CD4-positive, alpha-beta T cell treated with Interleukin-10 for 1 hour (primary cell): ENCODE data around the gene TUBGCP2.

Experiments used
- DNase-seq: peaks from one replicate; pipeline ENCODE4 v3.0.0-alpha.2; 2020

Gene TUBGCP2

DNA sequence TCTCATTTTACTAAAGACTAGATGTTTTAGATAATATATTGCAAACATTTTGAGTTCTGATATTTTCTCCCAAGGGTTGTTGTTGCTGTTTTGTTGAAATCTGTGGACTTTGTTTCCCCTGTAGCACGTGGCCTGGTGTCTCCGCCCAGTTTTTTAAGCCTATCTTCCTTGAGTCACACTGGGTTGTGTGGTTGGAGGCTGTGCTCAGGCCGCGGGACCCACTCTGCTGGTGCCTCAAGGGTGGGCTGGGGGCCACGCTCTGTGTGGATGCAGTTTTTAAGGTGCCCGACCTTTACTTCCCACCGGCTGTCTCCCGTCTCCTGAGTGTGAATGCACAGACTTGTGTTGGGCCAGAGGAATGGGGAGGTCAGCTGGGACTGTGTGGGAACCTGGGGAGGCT, 34.3 kb upstream of the TUBGCP2 start:
- DNase-seq, result no peak

DNA sequence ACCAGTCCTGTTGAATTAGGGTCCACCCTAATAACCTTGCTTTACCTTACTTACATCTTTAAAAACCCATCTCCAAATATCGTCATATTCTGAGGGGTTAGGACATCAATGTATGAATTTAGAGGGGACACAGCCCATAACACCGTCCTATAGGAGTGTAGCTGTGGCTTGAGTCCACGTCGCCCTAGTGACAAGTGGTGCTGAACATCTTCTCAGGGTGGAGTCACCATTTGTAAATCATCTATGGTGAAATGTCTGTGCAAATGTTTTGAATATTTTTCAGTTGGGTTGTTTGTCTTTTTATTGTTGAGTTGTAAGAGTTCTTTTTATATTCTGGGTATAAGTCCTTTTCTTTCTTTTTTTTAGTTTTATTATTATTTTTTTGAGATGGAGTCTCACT, 33.3 kb upstream of the TUBGCP2 start:
- DNase-seq, result no peak

DNA sequence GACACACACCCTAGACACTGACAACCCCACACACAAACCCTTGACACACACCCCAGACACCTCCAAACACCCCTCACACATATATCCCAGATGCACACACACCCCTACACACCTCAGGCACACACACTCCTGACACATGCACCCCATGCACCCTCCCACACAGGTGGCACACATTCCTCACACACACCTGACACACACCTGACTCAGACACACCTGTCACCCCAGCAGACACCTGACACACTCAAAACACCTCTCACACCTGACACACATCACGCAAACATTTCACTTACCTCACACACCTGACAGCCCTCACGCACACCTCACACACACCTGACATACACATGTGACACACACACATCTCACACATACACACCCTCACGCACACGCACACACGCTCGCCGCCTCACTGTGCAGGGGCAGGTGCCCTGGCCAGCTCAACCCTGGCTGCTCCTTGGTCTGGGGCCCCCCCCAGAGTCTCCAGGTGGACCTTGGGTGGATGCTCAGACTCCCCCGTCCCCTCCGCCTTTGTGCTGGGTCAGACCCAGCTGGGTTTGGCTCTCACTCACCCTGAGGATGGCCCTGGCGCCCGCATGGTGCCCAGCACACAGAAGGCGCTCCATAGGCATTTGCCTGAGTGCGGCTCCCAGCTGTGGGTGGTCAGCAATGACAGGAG, 31.2 kb upstream of the TUBGCP2 start:
- DNase-seq, result no peak

DNA sequence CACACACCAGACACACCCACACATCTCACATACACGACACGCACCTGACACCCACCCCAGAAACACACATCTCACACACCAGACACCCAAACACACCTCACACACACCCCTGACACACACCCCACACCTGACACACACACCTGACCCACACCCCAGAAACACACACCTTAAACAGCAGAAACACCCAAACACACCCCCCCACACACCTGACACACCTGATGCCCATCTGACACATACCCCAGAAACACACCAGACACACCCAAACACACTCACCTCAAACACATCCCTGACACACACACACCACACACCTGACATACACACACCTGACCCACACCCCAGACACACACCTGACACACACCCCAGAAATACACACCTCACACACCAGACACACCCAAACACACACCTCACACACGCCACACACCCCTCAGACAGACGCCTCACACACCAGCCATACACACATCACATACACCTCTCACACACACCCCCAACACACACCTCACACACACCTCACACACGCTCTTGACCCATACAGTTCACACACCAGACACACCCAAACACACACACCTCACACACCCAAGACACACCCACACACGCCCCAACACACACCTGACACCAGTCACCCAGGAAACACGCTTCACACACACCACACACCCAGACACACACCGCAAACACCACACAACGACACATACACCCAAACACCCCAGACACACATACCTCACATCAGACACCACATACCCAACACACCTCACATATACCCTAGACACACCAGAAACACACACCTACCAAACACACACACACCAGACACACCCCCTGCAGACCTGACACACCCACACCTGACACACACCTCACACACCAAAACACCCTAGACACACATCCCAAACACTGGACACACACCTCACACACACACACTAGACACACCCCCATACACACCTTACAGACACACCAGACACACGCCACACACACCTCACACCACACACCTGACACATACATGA, 29.7 kb upstream of the TUBGCP2 start:
- DNase-seq, result no peak

DNA sequence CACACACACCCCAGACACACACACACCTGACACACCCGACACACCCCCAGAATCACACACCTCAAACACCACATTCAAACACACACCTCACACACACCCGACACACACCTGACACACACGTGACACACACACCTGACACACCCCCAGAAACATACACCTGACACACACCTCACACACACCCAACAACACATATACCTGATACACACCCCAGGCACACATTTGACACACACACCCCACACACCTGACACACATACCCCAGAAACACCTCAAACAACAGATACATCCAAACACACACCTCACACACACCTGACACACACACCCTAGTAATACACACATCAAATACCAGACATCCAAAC, 28.7 kb upstream of the TUBGCP2 start:
- DNase-seq, result no peak

DNA sequence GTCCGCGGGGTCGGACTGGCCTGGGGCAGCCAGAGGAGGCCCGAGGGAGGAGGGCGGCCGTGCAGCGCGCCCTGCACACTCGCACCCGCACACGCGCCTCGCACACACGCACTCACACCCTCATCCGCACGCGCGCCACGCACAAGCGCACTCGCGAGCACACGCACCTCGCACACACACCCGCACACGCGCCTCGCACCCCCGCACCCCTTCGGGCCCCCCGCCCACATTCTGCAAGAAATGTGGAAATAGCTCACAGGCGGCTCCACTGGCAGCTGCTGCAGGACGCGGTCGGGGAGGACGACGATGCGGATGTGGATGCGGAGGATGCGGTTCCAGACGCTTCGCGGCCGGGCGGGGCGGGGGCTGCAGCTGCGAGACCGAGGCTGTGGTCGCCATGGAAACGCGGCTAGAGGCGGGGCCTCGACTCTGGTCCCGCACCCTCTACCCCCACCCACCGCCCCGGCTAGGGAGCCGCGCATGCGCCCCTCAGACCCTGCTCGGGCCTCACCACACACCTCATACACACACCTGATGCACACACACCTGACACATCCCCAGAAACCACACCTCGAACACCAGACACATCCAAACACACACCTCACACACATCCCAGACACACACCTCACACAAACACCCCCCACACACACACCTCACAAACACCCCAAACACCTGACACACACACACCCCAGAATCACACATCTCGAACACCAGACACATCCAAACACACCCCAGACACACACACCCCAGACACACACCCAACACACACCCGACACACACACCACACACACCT, 28.1 kb upstream of the TUBGCP2 start, which contains the start of gene CALY:
Gene CALY (minus strand): TSS at position 320 of the 793 bp plus-strand sequence. CDS start 7,907 bp downstream, outside the sequence.
- DNase-seq, result peak; percentile 92

DNA sequence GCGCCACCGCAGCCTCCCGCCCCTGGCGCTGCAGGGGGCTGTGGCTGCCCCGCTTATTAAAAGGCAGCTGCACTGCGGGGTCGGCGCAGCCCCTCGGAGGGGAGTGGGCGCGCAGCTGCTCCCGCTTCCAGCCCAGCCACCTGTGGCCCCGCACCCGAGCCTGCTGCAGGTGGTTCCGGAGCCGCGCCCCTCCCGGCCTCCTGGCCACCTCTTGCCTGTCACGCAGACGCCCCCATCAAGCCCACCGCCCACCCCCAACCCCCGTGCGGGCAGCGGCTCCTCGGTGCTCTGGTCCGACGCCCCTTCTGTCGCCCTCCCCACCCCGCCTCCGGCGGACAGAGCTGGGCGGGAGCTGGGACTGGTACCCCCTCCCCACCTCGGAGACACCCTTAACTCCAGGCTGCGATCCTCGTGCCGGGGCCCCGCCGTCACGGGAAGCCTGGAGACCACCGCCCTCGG, 27.5 kb upstream of the TUBGCP2 start:
- DNase-seq, result no peak

DNA sequence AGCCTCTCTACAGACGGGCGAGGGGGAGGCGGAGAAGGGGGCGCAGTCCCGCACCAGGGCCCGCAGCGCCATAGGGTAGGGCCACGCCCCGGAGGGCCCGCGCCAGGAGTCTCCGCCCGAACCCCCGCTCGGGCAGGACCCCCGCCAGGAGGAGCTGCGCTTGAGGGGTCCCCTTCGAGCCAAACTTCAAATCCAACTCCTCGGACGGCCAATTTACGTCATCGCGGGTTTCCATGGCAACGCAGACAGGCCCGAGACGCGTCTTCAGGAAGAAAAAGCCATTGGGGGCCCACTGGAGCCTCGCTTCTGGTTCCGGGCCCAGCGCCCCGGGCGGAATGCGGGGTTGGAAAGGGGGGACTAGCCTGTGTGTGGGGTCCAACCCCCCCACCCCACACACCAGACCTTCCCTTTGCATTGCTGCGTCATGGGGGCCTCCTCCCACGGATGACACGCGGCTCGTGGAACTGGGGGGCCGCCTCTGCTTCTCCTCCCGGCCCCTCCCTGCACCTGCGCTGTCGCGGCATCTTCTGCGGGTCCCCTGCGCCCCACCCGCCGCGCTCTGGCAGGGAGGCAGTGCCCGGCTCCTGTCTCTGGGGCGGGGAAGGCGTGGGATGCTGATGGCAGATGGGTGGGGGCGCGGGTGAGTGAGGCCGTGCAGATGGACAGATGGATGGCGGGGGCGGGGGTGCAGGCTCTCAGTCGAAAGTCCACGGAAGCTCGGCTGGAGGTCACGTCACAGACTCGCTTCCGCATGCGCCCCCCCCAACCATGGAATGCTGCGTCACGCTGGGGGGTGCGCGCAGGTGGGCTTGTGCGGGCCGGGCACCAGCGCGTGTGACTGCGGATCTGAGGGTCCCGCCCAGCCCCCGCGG, 26.8 kb upstream of the TUBGCP2 start:
- peak; percentile 87 for DNase-seq

DNA sequence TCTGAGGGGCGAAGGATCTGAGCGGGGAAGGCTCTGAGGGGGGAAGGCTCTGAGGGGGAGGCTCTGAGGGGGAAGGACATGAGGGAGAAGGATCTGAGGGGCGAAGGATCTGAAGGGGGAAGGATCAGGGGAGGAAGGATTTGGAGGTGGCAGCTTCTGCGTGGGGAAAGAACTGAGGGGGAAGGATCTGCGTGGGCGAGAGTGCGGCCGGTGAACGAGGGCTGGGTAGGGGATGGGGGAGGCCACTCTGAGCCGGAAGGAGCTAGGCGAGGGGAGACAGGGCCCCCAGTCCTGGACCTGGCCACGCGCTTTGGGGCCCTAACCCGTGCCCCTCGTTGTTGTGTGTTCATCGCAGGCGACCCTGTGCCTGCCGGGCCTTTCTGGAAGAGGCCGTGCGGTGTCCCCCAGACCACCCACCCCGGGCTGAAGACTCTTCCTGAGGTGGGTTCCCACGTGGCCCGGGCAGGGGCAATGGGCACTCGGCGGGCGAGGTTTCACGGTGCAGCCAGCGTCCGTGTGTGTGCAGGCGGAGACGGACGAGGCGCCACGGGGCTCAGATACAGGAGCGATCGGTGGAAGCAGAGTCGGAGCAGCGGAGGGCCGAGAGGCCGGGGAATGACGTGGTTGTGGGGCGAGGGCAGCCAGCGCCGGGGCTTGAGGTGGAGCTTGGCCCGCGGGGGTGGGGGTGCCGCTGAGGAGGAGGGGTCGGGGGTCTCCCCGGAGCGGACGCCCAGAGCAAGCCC, 26.0 kb upstream of the TUBGCP2 start:
- peak; percentile 19 for DNase-seq

DNA sequence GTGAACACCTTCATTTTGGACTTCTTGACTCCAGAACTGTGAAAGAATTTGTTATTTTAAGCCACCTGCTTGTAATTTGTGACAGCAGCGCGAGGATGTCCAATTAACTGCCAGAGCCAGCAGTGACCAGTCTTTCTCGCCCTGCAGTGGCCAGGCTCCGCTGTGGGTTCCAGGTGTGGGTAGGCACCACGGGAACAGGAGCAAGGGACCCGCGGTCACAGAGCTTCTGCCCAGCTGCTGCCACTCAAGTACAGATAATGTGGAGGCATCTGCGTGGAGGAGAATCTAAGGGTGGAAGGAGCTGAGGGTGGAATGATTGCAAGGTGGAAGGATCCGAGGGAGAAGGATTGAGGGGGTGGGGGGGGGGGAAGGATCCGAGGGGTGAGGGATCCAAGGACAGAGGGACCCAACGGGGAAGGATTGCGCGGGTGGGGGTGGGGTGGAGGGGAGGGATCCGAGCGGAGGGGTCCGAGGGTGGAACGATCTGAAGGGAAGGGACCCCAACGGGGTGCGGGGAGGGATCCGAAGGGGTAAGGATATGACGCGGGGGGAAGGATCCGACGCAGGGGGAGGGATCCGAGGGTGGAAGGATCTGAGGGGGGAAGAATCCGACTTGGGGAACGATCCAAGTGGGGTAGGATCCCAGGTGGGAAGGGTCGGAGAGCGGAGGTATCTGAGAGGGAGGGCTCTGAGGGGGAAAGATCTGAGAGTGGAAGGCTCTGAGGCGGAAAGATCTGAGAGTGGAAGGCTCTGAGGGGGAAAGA, 24.4 kb upstream of the TUBGCP2 start:
- DNase-seq, result no peak

DNA sequence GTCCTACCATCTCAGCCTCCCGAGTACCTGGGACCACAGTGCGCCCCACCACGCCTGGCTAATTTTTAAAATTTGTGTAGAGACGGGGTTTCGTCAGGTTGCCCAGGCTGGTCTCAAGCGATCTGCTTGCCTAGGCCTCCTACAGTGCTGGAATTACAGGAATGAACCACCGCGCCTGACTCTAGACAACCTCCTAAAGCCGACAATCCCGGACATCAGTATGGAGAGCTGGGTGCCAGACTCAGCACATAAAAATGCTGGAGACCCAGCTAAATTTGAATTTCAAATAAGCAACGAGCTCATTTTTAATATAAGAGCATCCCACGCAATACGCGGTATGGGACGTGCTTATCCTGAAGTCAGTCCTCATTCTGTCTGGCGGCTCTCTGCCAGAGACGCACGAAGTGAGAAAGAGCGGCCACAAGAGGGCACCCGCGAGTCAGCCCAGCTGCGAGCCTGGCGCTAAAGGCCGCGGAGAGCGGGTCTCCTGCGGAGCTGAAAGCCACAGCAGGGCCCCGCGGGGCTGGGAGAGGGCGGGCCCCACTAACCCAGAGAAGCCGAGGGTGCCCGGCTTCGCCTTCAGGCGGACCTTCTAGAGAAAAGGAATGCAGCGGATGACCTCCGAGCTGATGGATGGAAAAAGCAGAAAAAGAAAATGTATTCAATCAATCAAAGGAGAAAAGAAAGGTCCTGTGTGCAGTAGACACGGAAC, 21.0 kb upstream of the TUBGCP2 start:
- DNase-seq, result peak; percentile 88

DNA sequence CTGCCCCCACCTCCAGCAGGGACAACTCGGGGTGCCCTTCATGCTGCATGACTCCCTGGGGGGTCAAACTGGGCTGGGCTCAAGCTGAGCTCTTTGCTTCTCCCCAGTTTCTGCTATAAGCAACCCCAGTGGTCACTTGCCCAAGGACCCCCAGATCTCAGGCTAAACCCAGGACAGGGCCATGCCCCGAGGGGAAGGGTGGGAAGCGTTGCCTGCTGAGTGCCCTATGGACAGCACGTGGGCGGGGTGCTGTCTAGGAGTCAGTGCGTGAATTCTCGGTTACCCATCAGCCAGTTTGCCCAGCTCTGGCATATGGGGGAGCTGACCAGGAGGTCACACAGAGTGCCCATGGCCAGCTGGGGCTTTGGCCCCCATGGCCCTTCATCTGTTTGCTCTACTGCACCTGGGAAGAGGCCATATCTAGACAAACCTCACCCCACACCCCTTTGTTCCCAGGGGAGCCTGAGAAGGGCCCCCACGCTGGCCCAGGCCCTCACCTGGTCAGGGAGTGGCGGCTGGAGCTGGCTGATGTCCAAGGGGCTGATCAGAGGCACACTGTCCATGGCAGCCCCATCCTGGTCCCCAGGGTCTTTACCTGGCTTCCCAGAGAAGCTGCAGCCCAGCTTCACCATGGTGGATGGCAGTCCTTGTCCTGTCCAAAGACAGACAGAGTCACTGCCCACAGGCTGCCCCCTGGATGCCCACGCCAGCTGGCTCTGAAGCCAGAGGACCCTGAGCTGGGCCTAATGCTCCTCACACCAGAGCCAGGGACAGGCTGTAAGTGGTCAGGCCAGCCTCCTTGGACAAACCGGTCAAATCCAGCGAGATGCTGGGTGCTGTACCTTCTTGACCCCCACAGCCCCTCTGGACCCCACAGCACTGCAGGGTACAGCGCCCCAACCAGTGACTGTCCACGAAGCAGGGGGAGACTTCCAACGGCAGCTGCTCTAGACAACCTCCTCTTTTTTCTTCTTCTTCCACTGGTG, 20.0 kb upstream of the TUBGCP2 start:
- DNase-seq, result no peak

DNA sequence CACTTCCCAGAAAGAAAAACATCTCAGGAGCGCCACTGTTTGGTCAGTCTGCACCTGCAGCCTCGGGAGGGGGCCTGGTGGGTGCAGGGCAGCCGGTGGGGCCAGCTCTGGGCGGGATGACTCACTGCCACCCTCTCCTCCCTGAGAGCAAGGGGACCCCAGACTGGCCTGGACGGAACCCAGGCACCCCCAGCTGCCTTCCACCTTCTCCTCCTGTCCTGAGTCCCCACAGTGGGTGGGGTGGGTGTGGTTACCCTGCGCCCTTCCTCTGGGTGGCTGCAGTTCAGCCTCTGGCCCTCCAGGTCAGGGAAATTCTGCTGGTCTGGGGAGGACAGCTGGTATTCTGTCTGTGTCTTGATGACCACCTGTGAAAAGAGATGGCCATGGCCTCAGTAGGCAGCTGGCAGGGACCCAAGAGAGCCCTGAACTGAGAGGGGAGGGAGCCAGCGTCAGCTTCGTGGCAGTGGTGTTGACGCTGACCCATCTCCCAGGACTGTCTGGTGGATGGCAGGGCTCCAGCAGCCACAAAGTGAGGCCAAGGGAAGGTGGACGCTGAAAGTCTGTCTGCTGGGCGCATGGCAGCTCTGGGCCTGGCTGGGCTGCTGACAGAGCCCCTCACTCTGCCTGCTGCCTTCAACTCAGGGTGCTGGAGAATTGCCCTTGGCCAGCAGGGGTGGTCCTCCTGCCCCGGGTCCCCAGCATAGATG, 19.1 kb upstream of the TUBGCP2 start:
- no peak for DNase-seq

DNA sequence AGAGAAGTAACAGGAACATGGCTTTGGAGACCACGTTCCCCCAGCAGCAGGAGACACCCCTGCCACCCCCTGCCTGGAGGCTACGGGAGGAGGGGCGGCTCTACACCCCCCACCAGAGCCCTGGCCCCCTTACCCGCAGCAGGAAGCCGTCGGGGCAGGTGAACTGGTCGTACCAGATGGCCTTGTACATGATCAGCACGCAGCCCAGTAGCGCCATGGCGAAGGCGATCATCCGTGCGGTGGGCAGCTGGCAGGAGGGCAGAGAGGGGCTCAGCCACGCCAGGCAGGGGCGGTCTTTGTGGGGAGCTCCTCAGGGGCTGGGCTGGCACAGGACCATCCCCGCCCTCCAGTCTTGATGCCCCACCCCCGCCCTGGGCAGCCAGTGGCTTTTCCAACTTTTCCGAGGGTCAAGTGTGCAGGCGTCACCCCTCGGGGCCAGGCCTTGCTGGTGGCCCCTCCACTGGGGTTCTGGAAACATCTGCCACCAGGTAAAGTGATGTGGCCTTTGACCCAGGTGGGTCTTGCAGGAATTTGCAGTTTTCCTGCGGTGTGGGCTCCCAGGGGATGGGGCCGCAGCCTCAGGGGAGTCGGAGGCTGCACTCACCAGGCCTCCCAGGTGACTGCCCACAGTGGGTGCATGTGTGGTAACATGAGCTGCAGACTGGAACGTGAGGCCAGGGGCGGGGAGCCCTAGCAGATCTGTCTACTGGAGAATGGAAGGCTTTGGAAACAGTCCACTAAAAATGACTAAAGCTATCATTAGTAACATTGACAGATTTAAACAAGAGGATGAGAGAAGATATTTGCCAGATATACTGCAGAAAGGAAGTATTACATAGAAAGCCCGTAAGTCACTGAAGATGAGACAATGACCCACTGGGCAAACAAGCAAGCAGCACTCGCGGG, 18.3 kb upstream of the TUBGCP2 start:
- no peak for DNase-seq

DNA sequence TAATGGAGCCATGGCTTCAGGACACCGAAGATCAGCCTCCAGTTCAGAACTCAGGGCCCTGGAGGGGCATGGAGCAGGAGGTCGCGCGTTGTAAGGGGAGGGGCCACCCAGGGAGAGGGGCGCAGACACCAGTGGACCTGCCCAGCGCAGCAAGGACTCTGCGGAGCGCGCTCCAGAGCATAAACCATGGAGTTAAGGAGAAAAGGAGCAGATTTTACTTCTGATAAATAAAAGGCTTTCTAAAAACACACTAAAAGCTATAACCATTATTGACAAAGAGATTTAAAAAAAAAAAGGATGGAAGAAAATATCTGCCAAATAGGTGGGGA, 17.5 kb upstream of the TUBGCP2 start:
- no peak for DNase-seq

DNA sequence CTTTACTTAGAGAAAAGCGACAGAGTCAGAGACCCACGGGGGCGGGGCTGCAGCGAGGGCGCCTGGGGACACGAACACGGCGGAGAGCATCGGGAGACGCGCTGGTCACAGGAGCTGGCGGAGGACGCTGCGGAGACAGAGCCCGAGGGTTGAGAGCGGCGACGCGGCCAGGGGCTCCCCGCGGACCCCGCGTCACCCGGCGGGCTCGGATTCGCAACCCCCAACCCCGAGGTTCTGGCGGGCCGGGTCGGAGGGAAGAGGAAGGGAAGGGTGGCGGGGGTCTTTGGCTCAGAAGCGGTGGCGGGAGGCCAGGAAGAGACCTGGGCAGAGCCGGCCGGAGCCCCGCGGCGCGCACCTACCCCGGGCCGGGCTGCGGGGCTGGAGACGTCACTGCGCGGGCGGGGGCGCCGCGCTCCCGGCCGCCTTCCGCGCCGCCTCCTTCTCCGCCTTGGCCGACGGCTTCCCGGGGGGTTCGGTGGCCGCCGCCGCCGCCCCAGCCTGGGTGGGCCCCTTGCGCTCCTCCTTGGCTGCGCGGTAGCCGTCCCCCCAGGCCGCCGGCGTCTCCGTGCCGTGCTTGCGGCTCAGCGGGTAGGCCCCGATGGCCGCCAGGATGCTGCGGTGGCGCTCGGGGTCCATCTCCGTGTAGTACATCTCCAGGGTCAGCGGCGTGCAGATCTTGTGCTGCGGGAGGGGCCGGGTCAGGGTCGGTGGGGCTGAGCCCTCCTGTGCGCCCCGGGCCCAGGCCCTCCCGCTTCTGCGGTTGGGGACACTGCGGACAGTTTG, 17.0 kb upstream of the TUBGCP2 start:
- DNase-seq, result peak; percentile 31
